NK-92 (cell line): ENCODE data around the gene CA4.
"Not testable (repeated sequence)": the region's sequence is repeated elsewhere in the genome, so short reads cannot be mapped to it uniquely, and the experiment has no call there.

Source experiments
- DNase-seq: peaks from one replicate; lab custom pipeline; 2025; ENCODE audit not compliant: unreplicated experiment; lab: John Stamatoyannopoulos, UW

The CA4 gene

DNA sequence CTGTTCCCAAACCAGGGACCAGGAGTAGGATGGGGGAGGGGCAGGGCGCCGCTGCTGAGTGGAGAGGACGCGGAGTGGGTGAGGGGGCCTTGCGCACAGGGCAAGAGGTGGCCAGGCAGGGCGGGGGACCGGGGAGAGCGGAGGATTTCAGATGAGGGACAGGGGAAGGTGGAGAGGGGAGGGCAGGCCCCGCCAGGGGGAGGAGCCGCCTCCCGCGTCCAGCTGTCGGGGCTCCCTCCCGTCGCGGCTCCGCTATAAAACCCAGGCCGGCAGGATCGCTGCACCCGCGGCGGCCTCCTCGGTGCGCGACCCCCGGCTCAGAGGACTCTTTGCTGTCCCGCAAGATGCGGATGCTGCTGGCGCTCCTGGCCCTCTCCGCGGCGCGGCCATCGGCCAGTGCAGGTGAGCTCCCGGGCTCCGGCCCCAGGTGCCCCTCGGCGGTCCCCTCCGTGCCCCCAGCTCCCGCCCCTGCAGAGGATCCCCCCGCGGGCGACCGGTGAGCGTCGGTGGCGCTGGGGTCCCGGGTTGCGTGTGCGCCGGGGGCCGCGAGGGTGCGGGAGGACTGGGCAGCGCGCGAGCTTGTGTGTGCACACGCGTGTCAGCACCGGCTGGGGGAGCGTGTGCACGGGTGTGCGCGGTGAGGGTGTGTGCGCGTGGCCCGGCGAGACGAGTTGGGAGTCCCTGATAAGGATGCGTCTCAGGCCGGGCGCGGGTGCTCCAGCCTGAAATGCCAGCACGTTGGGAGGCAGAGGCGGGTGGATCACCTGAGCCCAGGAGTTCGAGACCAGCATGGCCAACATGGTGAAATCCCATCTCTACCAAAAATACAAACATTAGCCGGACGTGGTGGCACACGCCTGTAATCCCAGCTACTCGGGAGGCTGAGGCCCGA lies at the start of gene CA4:
Gene CA4, plus strand, starts transcription at position 283 of the 892 bp plus-strand sequence. Its CDS starts 62 bp downstream, at position 345.
- no peak for DNase-seq

DNA sequence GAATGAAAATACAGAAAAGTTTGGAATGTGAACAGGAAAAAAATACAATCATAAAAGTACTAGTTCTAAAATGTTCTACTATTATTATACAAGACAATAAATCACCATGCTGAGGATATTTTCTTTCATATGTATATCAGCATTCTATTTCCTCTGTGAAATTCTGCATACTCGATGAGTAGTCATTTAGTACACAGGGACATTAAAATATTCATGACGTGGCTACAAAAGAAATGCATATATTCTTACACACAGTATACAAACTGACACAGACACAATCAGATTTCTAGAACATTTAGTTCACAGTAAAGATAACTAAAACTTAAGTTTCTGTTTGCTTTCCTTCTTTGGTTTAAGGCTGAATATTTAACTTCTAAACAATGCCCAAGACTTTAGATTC lies 49.2 kb upstream of the CA4 start:
- not testable (repeated sequence) for DNase-seq

DNA sequence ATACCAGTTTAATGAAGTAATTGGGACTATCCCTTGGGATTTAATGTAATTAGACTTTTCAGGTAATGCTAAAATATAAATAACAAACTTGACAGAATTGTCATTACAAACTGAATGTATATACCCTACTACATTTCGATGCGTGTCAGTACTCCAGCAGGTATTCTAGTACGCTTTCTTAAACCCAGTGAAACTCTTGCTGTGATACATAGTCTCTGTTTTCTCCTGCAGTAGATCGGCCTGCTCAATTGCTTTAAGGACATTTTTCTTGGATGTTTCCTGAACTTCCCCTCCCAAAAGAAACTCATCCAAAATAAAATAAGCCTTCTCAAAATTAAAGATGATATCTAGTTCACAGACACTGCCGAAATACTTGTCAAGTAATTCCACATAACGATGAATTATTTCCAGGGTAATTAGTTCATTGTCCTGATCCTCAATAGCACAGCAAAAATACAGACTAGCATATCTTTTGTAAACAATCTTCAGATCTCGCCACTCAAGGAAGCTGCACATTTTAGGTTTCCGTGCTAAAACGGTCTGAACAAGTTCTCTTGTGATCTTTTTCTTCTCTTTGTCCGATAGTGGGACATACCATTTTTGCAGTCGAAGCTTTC lies 47.6 kb upstream of the CA4 start:
- DNase-seq, result not testable (repeated sequence)

DNA sequence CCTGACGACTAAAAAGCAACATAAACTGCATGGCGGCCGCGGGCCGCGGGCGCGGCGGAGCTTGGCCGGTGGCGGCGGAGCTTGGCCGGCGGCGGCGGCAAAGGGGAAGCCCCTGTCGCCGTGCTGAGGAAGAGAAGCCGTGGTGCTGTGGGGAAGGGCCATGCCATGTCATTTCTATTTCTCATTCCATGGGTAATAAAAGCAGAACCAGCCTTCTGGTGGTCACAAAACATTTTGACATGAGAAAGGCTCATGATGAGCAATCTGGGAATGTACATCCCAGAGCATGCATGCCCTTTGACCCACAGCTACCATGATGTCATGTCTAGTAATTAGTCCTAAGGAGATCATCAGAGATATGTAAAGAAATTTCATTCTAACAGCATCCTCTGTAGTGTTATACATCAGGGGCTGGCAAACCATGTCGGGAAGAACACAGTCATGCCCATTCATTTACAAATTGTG lies 47.1 kb upstream of the CA4 start:
- DNase-seq, result no peak

DNA sequence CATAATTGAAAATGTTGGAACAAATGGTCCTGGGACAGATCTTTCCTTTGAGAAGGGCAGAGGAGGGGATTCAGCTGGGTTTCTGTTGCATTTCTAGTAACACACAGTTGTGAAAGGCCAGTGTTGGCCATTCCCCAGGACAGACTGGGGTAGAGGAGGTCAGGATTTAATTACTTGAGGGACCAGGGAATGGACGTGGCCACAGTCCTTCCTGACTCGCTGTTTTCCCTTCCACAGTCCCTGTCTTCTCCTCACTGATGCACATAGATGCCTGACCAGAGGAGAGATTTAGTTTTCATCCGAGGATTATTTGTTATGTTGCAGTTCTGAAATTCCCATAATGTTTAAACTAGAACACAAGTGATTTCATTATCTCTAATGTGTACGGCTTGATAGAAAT lies 45.8 kb upstream of the CA4 start:
- no peak for DNase-seq

DNA sequence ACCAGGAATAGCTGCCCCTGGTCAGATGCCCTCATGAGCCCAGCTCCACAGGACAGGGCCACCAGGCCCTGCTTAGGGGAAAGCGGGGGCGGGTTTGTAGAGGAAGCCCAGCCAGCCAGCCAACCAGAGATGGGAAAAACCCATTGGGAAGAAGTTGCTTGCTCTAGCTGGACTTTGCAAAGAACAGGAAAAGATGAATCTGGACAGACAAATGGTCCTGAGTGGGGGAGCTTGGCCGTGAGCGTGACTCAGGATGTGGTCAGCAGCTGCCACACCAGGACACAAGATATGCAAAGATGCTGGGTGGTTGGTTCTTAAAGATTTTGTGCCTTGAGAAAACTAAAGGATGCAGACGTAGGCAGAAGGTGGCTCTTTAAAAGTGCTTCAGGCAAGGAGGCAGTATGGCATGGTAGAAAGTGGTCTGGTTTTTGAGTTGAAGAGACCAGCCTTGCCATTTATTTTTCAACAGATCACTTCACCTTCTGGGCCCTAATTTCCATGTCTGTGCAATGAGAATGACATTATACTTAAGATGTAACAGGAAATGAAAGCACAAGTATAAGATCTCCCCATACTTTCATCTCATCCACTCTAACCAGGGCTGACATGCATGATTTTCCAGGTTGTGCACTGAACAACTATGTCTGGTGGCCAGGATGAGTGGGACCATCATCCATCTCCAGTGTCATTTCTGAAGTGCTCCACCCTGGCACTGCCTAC lies 43.3 kb upstream of the CA4 start:
- DNase-seq, result no peak

DNA sequence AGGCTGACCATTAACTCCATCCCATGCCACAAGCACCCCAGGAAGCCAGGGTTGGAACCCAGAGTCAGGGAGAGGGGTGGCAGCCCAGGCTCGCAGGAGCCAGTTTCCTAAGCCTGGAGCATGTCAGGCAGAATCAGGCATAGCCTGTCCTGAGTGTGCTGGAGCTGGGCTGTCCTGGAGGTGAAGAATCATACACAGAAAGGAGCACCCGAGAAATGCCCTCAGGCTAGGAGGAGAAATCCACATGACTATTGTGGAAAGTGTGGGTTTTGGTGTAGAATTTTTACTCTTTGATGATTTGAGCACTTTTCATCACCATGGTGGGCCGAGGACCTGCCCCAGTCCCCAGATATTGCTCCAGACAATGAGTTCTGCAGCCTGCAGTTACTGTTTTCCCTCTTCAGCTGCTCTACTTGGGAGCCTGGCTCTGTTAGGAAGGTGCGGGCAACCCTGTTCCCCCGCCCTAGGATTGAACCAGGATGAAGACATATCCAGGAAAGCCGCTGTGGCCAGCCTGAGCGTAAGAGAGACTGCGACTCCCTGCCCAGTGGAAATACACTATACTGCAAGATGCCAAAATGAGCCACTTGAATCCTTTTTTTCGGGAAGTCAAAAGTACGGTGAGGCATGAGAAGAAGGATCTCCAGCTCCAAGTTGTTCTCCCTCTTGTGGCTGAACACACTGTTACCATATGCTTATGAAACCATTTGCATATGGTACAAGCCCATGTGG lies 42.1 kb upstream of the CA4 start:
- no peak for DNase-seq

DNA sequence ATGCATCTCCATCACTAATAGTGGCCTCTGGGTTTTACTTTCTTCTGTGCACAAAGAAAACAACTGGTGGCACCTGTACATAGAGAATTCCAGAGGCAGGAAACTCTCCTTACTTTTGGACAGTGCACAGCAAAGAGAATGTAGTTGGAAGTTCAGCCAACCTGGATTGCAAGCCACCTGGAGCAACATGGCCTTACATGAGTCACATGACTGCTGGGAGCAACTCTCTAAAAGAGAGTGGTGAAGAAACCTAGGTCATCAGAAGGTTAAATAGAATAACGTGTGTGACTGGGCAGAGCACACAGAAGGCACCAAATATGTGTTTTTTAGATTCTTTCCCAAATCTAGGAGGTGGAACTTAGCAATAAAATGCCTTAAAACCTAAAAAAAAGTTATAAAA lies 41.5 kb upstream of the CA4 start:
- DNase-seq, result not testable (repeated sequence)

DNA sequence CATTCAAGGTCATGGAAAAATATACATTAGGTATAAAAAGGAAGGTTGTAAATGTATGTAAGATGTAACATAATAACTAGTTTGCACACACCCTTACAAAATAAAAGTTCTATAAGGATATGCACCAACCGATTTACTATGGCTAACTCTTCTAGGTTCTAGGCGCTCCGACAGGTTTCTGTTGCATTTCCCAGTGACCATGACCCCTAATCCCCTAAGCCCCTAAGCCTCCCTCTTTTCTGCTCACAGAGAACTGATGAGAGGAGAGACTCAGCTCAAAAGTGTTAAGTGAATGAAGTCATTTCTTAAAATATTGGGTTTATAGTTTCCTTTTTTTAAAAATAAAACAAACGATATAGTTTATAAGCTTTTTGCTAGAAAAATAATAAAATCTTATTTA lies 41.1 kb upstream of the CA4 start:
- no peak for DNase-seq

DNA sequence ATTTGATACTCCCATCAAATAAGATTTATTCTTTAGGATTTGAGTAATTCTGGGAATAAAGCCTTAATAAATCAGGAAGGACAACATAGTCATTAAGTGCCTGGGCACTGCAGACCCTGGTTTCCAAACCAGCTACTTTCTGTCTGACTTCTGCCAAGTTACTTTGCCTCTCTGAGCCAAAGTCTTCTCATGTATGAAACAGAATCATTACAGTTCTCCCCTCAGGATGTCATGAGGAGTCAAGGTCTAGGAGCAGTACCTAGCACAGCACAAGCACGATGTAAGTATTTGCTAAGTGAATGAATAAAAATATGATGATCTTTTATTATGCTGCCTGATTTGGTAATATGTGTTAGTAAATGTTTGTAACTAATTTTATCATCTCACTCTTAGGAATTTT lies 40.6 kb upstream of the CA4 start:
- DNase-seq, result no peak

DNA sequence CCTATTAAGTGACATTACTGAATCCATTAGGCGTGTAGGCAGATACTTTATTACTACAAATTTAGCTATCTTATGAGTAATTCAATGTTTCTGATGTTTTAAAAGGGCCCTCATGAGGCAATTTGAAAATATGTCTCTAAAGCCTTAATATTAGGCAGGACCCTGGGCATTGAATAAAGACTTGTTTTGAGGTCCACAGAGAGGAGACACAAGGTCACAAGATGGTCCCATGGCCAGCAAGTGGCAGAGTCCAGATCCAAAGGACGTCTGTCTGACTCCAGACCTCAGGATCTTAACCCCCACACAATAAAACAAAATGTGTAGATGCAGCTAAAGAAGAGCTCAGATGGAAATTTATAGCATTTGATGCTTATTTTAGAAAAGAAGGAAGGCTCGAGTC lies 39.2 kb upstream of the CA4 start:
- DNase-seq, result no peak

DNA sequence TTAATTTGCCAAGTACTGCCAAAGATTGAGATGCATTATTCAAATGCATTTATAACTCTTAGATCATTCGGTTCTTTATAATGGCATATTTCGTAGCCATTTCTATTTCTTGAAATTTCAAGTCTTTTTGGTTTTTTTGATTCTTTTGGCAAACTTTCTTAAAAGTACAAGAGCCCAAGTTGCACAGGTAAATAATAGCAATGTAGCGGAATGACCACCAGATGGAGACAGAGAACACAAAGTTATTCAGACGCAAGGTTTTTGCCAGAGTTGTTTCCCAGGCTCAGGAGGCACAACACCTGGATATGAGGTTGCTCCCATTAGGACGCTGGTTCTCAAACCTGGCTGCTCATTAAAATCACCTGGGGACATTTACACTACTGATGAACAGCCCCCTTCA lies 38.1 kb upstream of the CA4 start:
- DNase-seq, result not testable (repeated sequence)

DNA sequence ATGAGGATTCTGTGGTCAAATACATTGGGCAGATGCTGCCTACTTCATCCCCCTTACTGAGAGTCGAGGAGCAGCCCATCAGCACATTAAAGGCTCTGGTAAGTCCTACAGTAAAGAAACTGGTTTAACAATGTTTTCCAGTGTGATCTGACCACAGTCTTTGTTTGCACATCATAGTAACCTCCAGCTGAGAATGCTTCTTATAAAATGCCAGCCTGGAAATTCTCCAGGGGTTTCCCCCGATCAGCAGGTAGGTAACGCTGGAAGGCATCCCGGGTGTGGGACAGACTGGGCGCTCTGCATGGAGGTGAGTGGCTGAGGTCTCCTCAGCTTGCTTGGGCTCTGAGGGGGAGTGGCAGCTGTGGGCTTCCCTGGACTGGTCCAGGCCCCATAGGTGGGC lies 34.4 kb upstream of the CA4 start:
- not testable (repeated sequence) for DNase-seq

DNA sequence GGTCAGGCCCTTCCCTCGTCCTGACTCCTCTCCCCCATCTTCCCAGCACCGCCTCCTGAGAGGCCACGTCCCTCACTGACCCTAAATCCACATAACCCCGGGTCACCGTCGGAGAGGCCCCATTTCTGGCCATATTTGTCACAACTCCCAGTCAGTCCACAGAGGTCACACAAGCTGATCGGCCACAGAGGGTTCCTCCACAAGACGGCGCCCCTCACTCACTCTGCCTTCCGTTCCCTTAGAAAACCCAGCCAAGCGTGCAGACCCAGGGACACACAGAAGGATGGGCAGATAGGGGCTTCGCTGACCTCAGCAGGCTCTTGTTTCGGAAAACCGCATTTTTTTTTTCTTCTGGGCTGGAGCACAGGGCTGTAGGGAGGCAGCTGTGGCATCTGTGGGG lies 33.6 kb upstream of the CA4 start:
- not testable (repeated sequence) for DNase-seq

DNA sequence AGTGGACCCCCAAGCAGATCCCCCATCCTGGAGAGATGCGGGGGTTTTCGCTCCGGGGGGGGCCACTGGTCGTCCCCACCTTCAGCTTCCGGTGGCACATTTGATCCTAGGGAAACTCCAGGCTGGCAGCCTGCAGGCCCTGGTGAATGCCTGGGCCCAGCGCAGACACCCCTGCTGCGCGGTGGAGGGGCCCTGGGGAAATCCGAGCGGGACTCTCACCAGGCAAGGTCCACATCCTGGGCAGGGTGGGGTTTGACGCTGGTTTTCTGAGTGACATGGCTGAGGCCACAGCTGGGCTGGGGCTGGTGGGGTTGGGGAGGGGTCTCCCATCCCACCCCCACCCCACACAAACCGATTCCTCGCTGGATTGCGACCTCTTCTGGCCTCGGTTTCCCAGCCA lies 30.6 kb upstream of the CA4 start:
- not testable (repeated sequence) for DNase-seq

DNA sequence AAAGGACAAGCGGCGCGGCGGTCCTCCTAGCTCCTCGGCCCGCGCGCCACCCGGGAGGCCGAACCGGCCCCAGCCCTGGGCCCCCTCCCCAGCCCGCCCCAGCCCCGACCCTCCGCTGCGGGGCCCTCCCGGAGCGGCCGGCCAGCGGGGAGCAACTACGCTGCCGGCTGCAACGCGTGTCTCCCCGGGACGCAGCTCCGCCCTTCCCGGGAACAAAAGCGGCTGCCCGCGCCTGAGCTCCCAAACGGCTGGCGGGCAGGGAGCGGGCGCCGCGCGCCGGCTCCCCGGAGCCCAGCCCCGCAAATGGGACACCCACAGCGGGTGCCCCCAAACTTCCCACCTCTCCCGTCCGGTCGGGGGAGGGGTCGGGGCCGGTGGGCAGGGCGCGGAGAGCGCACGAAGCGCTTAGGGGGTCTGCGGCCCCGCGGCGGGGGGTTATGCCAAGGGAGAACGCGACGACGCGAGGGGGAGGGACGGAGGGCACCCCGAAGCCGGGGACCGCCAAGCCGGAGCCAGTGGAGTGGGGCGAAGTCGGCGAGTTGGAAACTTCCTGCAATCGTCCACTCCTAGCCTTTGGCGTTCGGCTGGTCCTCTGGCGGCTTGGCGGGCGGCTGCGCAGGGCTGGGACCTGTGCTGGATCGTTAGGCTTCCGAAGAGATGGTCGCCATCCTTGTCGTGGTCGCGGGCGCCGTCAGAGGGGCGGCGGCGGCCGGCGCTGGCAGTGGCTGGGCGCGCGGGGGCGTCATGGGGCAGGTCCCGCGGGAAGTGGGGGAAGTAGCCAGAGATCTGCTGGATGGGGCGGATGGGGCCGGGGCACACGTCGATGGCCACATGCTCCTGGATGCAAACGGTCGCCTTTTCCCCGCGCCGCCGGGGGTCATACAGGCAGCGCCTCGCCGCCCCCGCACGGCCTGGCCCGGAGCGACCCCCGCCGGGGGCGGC lies 29.7 kb upstream of the CA4 start:
- not testable (repeated sequence) for DNase-seq

DNA sequence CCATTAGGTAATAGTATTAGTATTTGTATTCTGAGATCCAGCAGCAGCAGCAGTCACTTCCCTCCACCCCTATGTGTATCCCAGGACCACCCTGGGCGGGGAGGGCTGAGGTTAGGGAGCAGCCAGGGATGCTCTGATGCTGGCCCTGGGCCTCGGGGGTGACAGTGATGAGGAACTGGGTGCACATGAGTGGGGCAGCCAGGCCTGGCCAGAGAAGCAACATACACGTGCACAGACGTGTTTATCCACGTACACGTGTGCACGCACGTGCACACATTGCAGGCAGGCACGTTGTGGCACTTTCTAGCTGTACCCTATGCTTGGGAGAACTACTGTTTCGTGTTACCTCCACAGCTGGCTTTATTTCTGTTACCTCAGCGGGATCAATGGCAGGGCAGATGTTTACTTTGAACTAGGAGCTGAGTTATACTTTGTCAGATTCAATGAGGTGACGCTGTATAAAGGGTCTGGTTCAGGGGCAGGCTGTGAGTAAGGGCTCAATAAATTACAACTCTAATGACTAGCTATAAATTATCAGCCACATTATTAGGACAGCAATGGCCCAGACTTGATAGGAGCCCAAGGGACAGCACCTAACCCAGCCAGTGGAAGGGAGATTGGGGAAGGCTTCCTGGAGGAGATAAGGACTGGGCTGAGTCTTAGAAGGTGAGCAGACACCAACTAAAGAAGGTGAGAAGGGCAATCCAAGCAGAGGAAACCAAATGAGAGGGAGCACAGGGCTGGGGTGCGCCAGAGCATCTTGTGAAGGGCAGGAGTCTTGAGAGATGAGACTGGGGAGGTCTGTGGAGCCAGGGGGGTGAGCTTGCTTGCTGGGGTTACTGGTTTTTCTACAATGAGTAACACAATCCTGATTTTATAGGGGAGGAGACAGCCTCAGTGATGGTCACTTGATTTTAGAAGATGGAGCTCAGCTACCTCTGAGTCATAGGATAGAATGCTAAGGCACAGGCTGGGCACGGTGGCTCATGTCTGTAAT lies 22.4 kb upstream of the CA4 start:
- DNase-seq, result no peak

DNA sequence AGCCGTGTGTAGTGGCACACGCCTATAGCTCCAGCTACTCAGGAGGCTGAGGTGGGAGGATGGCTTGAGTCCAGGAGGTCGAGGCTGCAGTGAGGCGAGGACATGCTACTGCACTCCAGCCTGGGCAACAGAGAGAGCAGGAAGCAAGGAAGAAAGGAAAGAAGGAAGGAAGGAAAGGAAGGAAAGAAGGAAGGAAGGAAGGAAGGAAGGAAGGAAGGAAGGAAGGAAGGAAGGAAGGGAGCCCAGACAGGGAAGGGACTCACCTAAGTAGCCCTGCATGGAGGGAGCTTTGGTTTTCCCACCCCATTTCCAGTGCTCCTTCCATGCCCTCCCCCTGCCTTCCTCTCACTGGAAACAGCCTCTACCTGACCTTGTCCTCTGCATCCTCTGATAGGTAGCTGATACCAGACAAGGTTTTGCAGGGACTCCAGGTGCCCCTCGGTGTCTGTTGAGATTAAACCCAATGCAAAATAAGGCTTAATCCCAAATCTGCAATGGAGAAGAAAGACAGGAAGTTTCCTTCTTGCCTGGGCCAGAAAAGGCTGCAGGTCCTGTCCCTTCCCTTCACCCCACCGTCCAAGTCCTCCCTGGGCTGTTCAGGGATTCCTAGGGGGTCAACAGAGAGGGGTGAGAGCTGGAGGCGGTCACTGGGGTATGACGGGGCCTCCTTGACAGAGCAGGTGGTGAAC lies 21.5 kb upstream of the CA4 start:
- DNase-seq, result no peak
